MG63 (cell line): ENCODE measurements around the gene MT1A. TPM values are rescaled to one million over a fixed set of nuclear protein-coding genes. Genes with fewer than 3 reads are reported as not detected.

Experiments
- DNase-seq: peaks from one replicate; pipeline ENCODE4 v3.0.0-alpha.2; 2020
- H3K27me3 ChIP-seq: fragments of 250-450 bp; sonication (Bioruptor Pico); 2 replicates; pipeline ENCODE4 v1.5.1; 2020; ENCODE audit warnings: mild to moderate bottlenecking, moderate library complexity
- H3K36me3 ChIP-seq: fragments of 250-450 bp; sonication (Bioruptor Pico); 2 replicates; pipeline ENCODE4 v1.5.1; 2020; ENCODE audit warnings: mild to moderate bottlenecking, moderate library complexity
- H3K4me3 ChIP-seq: fragments of 250-450 bp; sonication (Bioruptor Pico); 2 replicates; pipeline ENCODE4 v1.5.1; 2020; ENCODE audit warnings: mild to moderate bottlenecking, moderate library complexity
- H3K9me3 ChIP-seq: fragments of 250-450 bp; sonication (Bioruptor Pico); 2 replicates; pipeline ENCODE4 v1.5.1; 2020; ENCODE audit warnings: mild to moderate bottlenecking, moderate library complexity
- total RNA-seq: library from RNA; depleted of rRNA; stranded (reverse); fragments of >200 nt; shearing (Covaris generic); gene quantifications from 2 replicates; pipeline ENCODE4 v1.2.3, GENCODE V29; 2014; ENCODE audit warnings: low replicate concordance

MT1A gene
- total RNA-seq, 1 experiment from 2014 or later, result not detected

- Histone ChIP-seq H3K9me3 (no peaks in the 10 kb centered on the region), H3K27me3 (peaks cover 3% of the 10 kb centered on the region; the same call in 1 of the 2 replicates), H3K4me3 (no peak overlapping the region), H3K36me3 (no peaks in the 10 kb centered on the region; the same call in 1 of the 2 replicates)
- no peak for DNase-seq
Measured at GRCh38 chr16:56636616-56637413, 1.7 kb upstream of the MT1A start.

DNA sequence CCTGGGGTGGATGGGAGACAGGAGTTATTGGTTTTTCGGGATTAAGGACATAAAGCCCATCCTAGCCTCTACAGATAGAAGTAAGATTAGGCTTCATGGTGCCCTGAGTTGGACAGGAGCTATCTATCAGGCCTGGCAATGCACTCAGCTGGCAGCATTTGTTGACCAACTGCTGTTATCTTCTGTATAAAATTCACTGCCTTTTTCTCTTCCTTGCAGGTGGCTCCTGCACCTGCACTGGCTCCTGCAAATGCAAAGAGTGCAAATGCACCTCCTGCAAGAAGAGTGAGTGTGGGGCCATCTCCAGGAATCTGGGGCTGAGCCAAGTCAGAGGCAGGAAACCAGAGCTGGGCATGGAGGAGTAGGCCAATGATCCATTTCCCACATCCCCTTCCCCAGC lies 579 bp downstream of the MT1A start:
- no peaks in the 10 kb centered on the region for H3K9me3 ChIP-seq
- no peaks in the 10 kb centered on the region; the same call in 1 of the 2 replicates for H3K36me3 ChIP-seq
- H3K4me3 ChIP-seq, result no peak overlapping the region
- peaks cover 3% of the 10 kb centered on the region; the same call in 1 of the 2 replicates for H3K27me3 ChIP-seq
- DNase-seq, result no peak

- Histone ChIP-seq H3K27me3 (peaks cover 3% of the 10 kb centered on the region; the same call in 1 of the 2 replicates), H3K9me3 (no peaks in the 10 kb centered on the region), H3K36me3 (no peaks in the 10 kb centered on the region; the same call in 1 of the 2 replicates), H3K4me3 (no peak overlapping the region)
- no peak for DNase-seq
Measured at GRCh38 chr16:56640076-56640475, 1.6 kb downstream of the MT1A start.

GRCh38 chr16:56641166-56641565 lies 2.7 kb downstream of the MT1A start:
- Histone ChIP-seq H3K4me3 (no peak overlapping the region), H3K36me3 (no peaks in the 10 kb centered on the region; the same call in 1 of the 2 replicates), H3K9me3 (no peaks in the 10 kb centered on the region), H3K27me3 (peaks cover 3% of the 10 kb centered on the region; the same call in 1 of the 2 replicates)
- DNase-seq, result no peak

DNA sequence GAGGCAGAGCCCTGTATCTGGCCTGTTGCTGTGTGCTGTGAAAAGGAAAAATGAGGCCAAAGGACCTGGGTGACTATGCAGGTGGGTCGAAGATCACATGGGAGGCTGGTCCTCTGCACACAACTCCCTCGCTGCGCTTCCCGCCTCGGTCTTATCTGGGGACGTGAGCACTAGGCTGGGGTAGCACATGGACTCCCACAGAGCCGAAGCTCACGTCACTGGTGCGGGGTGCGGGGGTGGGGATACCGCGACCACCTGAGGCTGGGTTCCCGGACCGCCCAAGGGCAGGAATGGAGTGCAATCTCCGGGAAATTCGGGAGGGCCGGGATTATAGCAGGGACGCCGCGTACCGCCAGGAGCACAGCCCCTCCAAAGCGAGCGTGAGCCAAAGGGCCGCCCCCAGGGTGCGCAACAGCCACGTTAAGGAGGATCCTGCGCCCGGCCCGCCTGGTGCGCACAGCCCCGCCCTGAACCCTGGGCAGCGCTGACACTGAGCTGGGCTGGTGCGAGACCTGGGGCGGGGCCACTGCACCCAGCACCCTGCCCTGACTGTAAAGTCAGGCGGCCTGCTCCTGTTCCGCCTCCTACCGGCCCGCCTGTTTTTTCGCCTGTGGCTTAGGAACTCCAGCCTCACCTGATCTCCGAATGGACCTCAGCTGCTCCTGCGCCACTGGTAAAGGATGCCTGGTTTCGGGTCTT lies 4.8 kb downstream of the MT1A start:
- Histone ChIP-seq H3K27me3 (peaks cover 3% of the 10 kb centered on the region; the same call in 1 of the 2 replicates), H3K36me3 (no peaks in the 10 kb centered on the region; the same call in 1 of the 2 replicates), H3K4me3 (no peak overlapping the region), H3K9me3 (no peaks in the 10 kb centered on the region)
- no peak for DNase-seq

GRCh38 chr16:56643833-56644232 lies 5.4 kb downstream of the MT1A start:
- no peak for DNase-seq
- H3K27me3 ChIP-seq, result peaks cover 3% of the 10 kb centered on the region; the same call in 1 of the 2 replicates
- H3K9me3 ChIP-seq, result no peaks in the 10 kb centered on the region
- no peaks in the 10 kb centered on the region; the same call in 1 of the 2 replicates for H3K36me3 ChIP-seq
- no peak overlapping the region for H3K4me3 ChIP-seq

GRCh38 chr16:56645311-56645710 lies 6.8 kb downstream of the MT1A start:
- H3K4me3 ChIP-seq, result no peak overlapping the region
- DNase-seq, result no peak
- peaks cover 2% of the 10 kb centered on the region; the same call in 1 of the 2 replicates for H3K27me3 ChIP-seq
- H3K9me3 ChIP-seq, result no peaks in the 10 kb centered on the region
- H3K36me3 ChIP-seq, result no peaks in the 10 kb centered on the region; the same call in 1 of the 2 replicates

- no peaks in the 10 kb centered on the region; the same call in 1 of the 2 replicates for H3K36me3 ChIP-seq
- H3K9me3 ChIP-seq, result no peaks in the 10 kb centered on the region
- no peak overlapping the region for H3K4me3 ChIP-seq
- no peak for DNase-seq
- no peaks in the 10 kb centered on the region for H3K27me3 ChIP-seq
Measured at GRCh38 chr16:56645838-56646237, 7.4 kb downstream of the MT1A start.

- no peak overlapping the region for H3K4me3 ChIP-seq
- H3K9me3 ChIP-seq, result no peaks in the 10 kb centered on the region
- no peaks in the 10 kb centered on the region for H3K27me3 ChIP-seq
- no peaks in the 10 kb centered on the region for H3K36me3 ChIP-seq
- DNase-seq, result no peak
Measured at GRCh38 chr16:56647641-56648431, 9.4 kb downstream of the MT1A start.

DNA sequence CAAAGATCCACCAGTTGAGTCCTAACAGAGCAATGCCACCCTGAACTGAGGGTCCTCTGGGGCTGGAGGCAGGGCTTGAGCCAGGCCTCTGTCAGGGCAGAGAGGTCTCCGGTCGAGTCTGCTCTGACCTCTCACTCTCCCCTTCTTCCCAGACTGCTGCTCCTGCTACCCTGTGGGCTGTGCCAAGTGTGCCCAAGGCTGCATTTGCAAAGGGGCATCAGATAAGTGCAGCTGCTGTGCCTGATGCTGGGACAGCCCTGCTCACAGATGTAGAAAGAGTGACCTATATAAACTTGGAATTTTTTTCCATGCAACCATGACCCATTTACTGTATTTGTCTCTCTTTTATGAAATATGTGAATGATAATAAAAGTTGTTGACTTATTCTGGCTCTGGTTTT lies 10.8 kb downstream of the MT1A start:
- Histone ChIP-seq H3K9me3 (no peaks in the 10 kb centered on the region), H3K27me3 (no peaks in the 10 kb centered on the region), H3K36me3 (no peaks in the 10 kb centered on the region), H3K4me3 (no peak overlapping the region)
- DNase-seq, result no peak

DNA sequence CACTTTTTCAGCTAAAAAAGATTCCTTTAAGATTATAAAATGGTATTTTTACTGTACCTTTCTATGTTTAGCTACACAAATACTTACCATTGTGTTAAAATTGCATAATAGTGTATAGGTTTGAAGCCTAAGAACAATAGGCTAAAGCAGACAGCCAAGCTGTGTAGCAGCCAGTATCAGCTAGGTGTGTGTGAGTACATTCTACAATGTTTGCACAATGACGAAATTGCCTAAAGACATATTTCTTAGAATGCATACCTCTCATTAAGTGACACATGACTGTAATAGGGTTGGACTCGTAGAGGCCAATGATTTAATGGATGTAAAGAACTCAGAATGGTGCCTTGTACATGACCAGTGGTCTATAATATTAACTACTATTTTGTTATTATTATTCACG lies 11.4 kb downstream of the MT1A start:
- no peaks in the 10 kb centered on the region for H3K27me3 ChIP-seq
- DNase-seq, result no peak
- no peaks in the 10 kb centered on the region for H3K9me3 ChIP-seq
- no peak overlapping the region for H3K4me3 ChIP-seq
- no peaks in the 10 kb centered on the region for H3K36me3 ChIP-seq

DNA sequence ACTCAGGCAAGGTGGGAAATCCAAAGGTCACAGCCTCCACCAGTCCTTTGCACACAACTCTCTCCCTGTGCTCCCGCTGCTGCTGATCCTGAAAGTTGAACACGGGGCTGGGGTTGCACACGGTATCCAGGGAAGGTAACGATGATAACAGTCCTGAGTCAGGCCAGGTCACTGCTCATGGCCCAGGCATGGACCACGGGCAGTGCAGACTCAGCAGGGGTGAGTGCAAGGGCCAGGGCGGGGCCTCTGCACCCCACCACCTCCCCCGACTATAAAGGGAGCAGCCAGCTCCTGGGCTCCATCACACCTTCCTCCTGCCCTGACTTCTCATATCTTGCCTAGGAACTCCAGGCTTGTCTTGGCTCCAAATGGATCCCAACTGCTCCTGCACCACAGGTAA lies 13.1 kb downstream of the MT1A start, which contains the start of gene MT1B:
TSS of gene MT1B (plus strand) at position 301 of the 400 bp plus-strand sequence. CDS start at position 369, 68 bp downstream.
- Histone ChIP-seq H3K9me3 (no peaks in the 10 kb centered on the region), H3K27me3 (no peaks in the 10 kb centered on the region), H3K4me3 (no peak within 1 kb of the TSS), H3K36me3 (no peaks in the 10 kb centered on the region)
- DNase-seq, result no peak

DNA sequence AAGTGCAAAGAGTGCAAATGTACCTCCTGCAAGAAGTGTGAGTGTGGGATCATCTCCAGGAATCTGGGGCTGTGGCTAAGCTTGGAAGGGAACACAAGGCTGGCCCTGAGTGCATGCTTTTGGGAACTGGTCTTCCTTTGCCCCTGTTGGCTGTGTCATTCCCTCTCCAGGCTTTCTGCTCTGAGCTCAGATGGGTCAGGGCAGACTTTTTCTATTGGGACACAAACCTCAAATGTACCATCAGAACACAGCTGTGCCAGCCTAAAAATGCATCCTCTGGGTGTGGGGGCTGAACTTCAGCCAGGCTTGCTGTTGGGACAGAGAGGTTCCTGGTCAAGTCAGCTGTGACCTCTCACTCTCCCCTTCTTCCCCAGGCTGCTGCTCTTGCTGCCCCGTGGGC lies 14.1 kb downstream of the MT1A start:
- Histone ChIP-seq H3K9me3 (no peaks in the 10 kb centered on the region), H3K27me3 (no peaks in the 10 kb centered on the region), H3K36me3 (no peaks in the 10 kb centered on the region), H3K4me3 (no peak overlapping the region)
- DNase-seq, result no peak

DNA sequence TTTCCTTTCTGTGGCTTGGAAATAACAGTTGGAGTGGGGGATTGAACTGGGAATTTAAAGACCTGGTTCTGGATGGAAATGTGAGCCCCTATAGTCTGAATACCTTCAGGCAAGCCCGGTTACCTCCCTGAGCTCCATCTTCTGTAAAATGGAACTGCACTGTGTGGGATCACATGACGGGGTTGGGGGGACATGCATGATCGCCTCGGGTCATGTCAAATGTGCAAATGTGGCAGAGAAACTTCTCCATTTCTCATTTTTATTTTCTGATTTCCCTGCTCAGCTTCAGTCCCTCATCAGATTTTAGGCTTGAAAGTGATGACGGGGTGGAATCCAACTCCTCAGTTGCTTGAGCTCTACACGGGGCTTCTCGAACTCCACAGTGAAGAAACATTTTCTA lies 14.8 kb downstream of the MT1A start:
- no peaks in the 10 kb centered on the region for H3K9me3 ChIP-seq
- peaks cover 5% of the 10 kb centered on the region; the same call in 1 of the 2 replicates for H3K27me3 ChIP-seq
- DNase-seq, result no peak

GRCh38 chr16:56657555-56658326 lies 19.3 kb downstream of the MT1A start, which contains the start of gene MT1F:
TSS of gene MT1F (plus strand) at chr16:56657959. CDS start at chr16:56658059, 100 bp downstream.
- H3K4me3 ChIP-seq, result no peak within 1 kb of the TSS
- no peak for DNase-seq
- H3K27me3 ChIP-seq, result peaks cover 6% of the 10 kb centered on the region; the same call in 1 of the 2 replicates
- no peaks in the 10 kb centered on the region for H3K9me3 ChIP-seq
- H3K36me3 ChIP-seq, result no peaks in the 10 kb centered on the region

More for the DNA sequence above, 14.8 kb downstream of the MT1A start:
- Histone ChIP-seq H3K4me3 (no peak overlapping the region), H3K36me3 (no peaks in the 10 kb centered on the region)
